Smooth muscle cell (in vitro differentiated cells): ENCODE data around the gene PLEKHF1. TPM values are rescaled to one million over a fixed set of nuclear protein-coding genes. Genes with fewer than 3 reads are reported as not detected.
"Not testable (repeated sequence)": the region's sequence is repeated elsewhere in the genome, so short reads cannot be mapped to it uniquely, and the experiment has no call there.

ENCODE experiments used
- DNase-seq: peaks from one replicate; lab custom pipeline; 2025; ENCODE audit not compliant: unreplicated experiment; lab: John Stamatoyannopoulos, UW
- H2AFZ ChIP-seq: fragments of 200-600 bp; sonication (generic); 2 replicates; pipeline ENCODE4 v1.6.0; 2016; ENCODE audit warnings: antibody characterized with exemption, low read depth, mild to moderate bottlenecking
- H3F3A ChIP-seq: fragments of 200-600 bp; sonication (generic); 2 replicates; pipeline ENCODE4 v1.6.0; 2017; ENCODE audit warnings: antibody characterized with exemption, low read depth
- H3K27ac ChIP-seq: fragments of 200-600 bp; sonication (generic); 2 replicates; pipeline ENCODE4 v1.5.1; 2016; ENCODE audit warnings: low read depth, mild to moderate bottlenecking
- H3K27me3 ChIP-seq: fragments of 200-600 bp; sonication (generic); 2 replicates; pipeline ENCODE4 v1.6.1; 2016; ENCODE audit warnings: low read depth, mild to moderate bottlenecking
- H3K36me3 ChIP-seq: fragments of 200-600 bp; sonication (generic); 2 replicates; pipeline ENCODE4 v1.5.1; 2016; ENCODE audit warnings: low read depth
- H3K4me1 ChIP-seq: fragments of 200-600 bp; sonication (generic); 2 replicates; pipeline ENCODE4 v1.5.1; 2016; ENCODE audit warnings: low read depth
- H3K4me2 ChIP-seq: fragments of 200-600 bp; sonication (generic); 2 replicates; pipeline ENCODE4 v1.6.0; 2016; ENCODE audit warnings: mild to moderate bottlenecking
- H3K4me3 ChIP-seq: fragments of 200-600 bp; sonication (generic); 2 replicates; pipeline ENCODE4 v1.5.1; 2016; ENCODE audit warnings: mild to moderate bottlenecking
- H3K79me2 ChIP-seq: fragments of 200-600 bp; sonication (generic); 2 replicates; pipeline ENCODE4 v1.6.0; 2016; ENCODE audit warnings: low read depth, mild to moderate bottlenecking
- H3K9ac ChIP-seq: fragments of 200-600 bp; sonication (generic); 2 replicates; pipeline ENCODE4 v1.6.0; 2016; ENCODE audit warnings: low read depth
- H3K9me3 ChIP-seq: fragments of 200-600 bp; sonication (generic); replicated peaks from 2 replicates; pipeline ENCODE4 v1.5.1; 2016; ENCODE audit warnings: low read depth
- H4K20me1 ChIP-seq: fragments of 200-600 bp; sonication (generic); 2 replicates; pipeline ENCODE4 v1.6.0; 2016; ENCODE audit warnings: low read depth
- WGBS: methylation state at CpG from one replicate; pipeline ENCODE4 v1.1.7; 2016; ENCODE audit warnings: low lambda C conversion rate; 5-methylcytosine and 5-hydroxymethylcytosine counted together
- polyA plus RNA-seq: library from polyadenylated mRNA; unstranded; fragments of >200 nt; fragmentation: Nextera tagmentation; extraction: Ambion mirVana; gene quantifications from 2 replicates; pipeline ENCODE4 v1.2.1, GENCODE V29; 2016
- total RNA-seq: library from RNA; depleted of rRNA; stranded (reverse); fragments of >200 nt; gene quantifications from 2 replicates; pipeline ENCODE4 v1.2.3, GENCODE V29; 2014
- TF ChIP-seq, protein P1 (sequence below): fragments of 200-600 bp; sonication (generic); IDR thresholded peaks from 2 replicates; pipeline ENCODE4 v1.5.1; 2017; ENCODE audit warnings: borderline replicate concordance, mild to moderate bottlenecking, antibody characterized with exemption; ENCODE audit not compliant: insufficient read depth, poor library complexity, severe bottlenecking

Gene PLEKHF1
- total and polyA plus RNA-seq, 2 experiments from 2014 or later, result 2.2 to 4.0 TPM

DNA sequence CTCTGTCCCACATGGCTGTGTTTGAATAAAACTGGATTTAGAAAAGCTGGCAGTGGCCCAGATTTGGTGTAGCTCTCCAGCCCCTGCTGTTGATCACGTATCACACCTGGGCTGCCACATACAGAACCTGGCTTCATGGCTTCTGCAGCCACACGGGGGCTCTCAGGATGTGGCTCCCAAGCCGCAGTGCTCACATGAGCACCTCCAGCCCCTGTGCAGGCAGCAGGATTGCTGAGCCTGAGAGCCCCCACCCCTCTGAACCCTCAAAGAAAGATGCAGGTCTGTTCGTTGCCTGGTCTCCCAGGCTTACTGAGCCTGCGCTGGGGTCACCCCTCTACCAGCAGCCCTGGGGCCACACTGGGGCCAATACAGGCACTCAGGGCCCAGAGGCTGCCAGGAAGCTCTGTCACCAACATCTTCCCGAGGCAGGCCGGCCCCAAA lies 2.7 kb downstream of the PLEKHF1 start:
- TF ChIP-seq, protein P1, sequence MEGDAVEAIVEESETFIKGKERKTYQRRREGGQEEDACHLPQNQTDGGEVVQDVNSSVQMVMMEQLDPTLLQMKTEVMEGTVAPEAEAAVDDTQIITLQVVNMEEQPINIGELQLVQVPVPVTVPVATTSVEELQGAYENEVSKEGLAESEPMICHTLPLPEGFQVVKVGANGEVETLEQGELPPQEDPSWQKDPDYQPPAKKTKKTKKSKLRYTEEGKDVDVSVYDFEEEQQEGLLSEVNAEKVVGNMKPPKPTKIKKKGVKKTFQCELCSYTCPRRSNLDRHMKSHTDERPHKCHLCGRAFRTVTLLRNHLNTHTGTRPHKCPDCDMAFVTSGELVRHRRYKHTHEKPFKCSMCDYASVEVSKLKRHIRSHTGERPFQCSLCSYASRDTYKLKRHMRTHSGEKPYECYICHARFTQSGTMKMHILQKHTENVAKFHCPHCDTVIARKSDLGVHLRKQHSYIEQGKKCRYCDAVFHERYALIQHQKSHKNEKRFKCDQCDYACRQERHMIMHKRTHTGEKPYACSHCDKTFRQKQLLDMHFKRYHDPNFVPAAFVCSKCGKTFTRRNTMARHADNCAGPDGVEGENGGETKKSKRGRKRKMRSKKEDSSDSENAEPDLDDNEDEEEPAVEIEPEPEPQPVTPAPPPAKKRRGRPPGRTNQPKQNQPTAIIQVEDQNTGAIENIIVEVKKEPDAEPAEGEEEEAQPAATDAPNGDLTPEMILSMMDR, result no peak
- no peak overlapping the region for H3K27ac ChIP-seq
- H3K36me3 ChIP-seq, result no peaks in the 10 kb centered on the region
- no peak overlapping the region for H3K4me3 ChIP-seq
- H3F3A ChIP-seq, result peaks cover 14% of the 10 kb centered on the region
- H4K20me1 ChIP-seq, result peaks cover 35% of the 10 kb centered on the region
- H2AFZ ChIP-seq, result no peak overlapping the region
- no peak overlapping the region for H3K4me2 ChIP-seq
- H3K27me3 ChIP-seq, result no peaks in the 10 kb centered on the region
- no peak for DNase-seq
- H3K9ac ChIP-seq, result no peak overlapping the region
- peaks cover 3% of the 10 kb centered on the region for H3K79me2 ChIP-seq
- H3K4me1 ChIP-seq, result peaks cover 38% of the 10 kb centered on the region
- no peaks in the 10 kb centered on the region for H3K9me3 ChIP-seq
- WGBS, result 92% methylated on average over 7 of the region's 7 CpGs

DNA sequence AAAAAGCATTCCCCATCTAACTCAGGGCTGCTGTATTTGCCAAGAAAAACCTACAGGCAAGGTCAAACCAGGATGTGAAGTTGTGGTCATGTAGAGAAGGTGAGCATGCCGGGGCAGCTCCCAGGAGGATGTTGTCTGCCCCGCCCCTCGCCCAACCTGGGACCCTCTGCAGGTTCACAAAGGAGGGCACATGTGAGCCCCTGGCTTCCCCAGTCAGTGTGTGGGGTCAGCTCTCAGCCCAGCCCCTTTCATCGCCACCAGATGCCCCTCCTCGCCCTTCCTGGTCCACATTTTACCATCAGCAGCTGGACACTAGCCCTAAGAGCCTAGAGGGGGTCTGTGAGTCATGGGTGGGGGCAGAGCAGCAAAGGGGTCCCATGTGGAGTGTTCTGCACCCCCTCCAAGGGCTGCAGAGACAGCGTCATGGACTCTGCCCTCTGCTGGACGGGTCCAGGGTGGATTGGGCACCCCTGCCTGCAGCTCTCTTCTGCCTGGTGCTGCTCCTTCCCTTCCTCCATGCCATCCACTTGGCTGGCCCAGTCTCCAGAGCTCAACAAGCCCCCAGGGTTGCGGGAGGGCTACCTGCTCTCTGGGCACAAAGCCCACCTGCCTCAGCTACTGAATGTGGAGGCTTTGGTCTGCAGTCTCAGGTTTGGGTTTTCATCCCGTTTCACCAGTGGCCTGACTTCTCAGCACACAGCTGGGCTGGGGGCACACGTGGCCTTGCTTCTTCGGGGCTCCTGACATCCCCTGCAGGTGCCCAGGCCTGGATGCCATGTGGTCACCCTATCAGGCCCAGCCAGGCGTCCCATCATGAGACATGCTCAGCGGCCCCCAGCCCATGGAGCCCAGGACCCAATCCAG lies 3.7 kb downstream of the PLEKHF1 start:
- TF ChIP-seq, protein P1, result no peak
- Histone ChIP-seq H3K27ac (no peak overlapping the region), H3K4me3 (no peak overlapping the region), H3F3A (peaks cover 3% of the 10 kb centered on the region), H4K20me1 (peaks cover 37% of the 10 kb centered on the region), H3K36me3 (no peaks in the 10 kb centered on the region), H3K4me1 (peaks cover 27% of the 10 kb centered on the region), H3K9me3 (no peaks in the 10 kb centered on the region), H3K27me3 (no peaks in the 10 kb centered on the region), H3K79me2 (peaks cover 3% of the 10 kb centered on the region), H3K4me2 (no peak overlapping the region), H3K9ac (no peak overlapping the region), H2AFZ (no peak overlapping the region)
- WGBS, result 88% methylated on average over 13 of the region's 13 CpGs
- DNase-seq, result no peak

DNA sequence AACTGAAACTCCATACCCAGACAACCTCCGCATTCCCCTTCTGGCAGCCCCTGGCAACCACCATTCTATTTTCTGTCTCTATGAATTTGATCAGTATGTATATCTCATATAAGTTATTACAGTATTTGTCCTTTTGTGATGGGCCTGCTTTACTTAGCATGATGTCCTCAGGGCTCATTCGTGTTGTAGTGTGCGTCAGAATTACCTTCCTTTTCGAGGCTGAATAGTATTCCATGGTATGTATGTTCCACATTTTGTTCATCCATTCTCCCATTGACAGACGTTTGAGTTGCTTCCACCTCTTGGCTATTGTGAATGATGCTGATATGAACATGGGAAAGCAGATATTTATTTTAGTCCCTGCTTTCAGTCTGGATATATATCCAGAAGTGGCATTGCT lies 5.0 kb downstream of the PLEKHF1 start:
- H4K20me1 ChIP-seq, result peaks cover 37% of the 10 kb centered on the region
- H3K4me1 ChIP-seq, result peaks cover 20% of the 10 kb centered on the region
- no peak overlapping the region for H3K27ac ChIP-seq
- WGBS, result 98% methylated on average over 5 of the region's 5 CpGs
- H3K9ac ChIP-seq, result no peak overlapping the region
- H3K4me3 ChIP-seq, result no peak overlapping the region
- no peaks in the 10 kb centered on the region for H3K9me3 ChIP-seq
- peaks cover 3% of the 10 kb centered on the region for H3F3A ChIP-seq
- no peak overlapping the region for H3K4me2 ChIP-seq
- no peaks in the 10 kb centered on the region for H3K36me3 ChIP-seq
- no peak for DNase-seq
- no peaks in the 10 kb centered on the region for H3K27me3 ChIP-seq
- TF ChIP-seq, protein P1, result no peak
- peaks cover 3% of the 10 kb centered on the region for H3K79me2 ChIP-seq
- no peak overlapping the region for H2AFZ ChIP-seq

DNA sequence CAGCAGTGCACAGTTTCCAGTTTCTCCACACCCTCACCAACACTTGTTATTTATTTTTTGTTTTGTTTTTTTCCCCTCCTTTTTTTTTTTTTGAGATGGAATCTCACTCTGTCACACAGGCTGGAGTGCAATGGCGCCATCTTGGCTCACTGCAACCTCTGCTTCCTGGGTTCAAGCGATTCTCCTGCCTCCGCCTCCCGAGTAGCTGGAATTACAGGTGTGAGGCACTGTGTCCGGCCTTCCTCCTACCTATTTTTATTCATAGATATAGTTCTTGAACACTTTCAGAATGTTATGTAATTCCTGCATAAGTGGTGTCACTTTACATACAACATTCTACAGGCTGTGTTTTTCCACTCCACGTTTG lies 5.7 kb downstream of the PLEKHF1 start:
- not testable (repeated sequence) for DNase-seq, H3K79me2 ChIP-seq, H3K27me3 ChIP-seq, H2AFZ ChIP-seq, H3K27ac ChIP-seq, H3K9ac ChIP-seq, H3K9me3 ChIP-seq, H3K4me2 ChIP-seq, H3K36me3 ChIP-seq, H3F3A ChIP-seq, H3K4me3 ChIP-seq
- peaks cover 37% of the 10 kb centered on the region for H4K20me1 ChIP-seq
- 88% methylated on average over 6 of the region's 6 CpGs for WGBS
- H3K4me1 ChIP-seq, result peaks cover 13% of the 10 kb centered on the region
